Loucy (cell line): ENCODE results near the gene DUSP7.

Source experiments
- H2AFZ ChIP-seq: fragments of 200-600 bp; sonication (generic); 2 replicates; pipeline ENCODE4 v1.6.0; 2016; ENCODE audit warnings: antibody characterized with exemption, mild to moderate bottlenecking, low read length, moderate library complexity
- H3F3A ChIP-seq: fragments of 200-600 bp; 2 replicates; pipeline ENCODE4 v1.6.0; 2016; ENCODE audit warnings: antibody characterized with exemption, low read depth, mild to moderate bottlenecking
- H3K27me3 ChIP-seq: fragments of 200-600 bp; sonication (generic); 2 replicates; pipeline ENCODE4 v1.6.1; 2014; ENCODE audit warnings: low read length, mild to moderate bottlenecking; ENCODE audit not compliant: insufficient read depth, poor library complexity, severe bottlenecking
- H3K36me3 ChIP-seq: fragments of 200-600 bp; sonication (generic); 2 replicates; pipeline ENCODE4 v1.6.1; 2016; ENCODE audit warnings: low read length; ENCODE audit not compliant: insufficient read depth
- H3K4me1 ChIP-seq: fragments of 200-600 bp; sonication (generic); 2 replicates; pipeline ENCODE4 v1.5.1; 2014; ENCODE audit warnings: low read length, mild to moderate bottlenecking; ENCODE audit not compliant: insufficient read depth, poor library complexity, severe bottlenecking
- H3K4me2 ChIP-seq: fragments of 200-600 bp; sonication (generic); 2 replicates; pipeline ENCODE4 v1.6.0; 2014; ENCODE audit warnings: antibody characterized with exemption, low read length, low read depth, mild to moderate bottlenecking; ENCODE audit not compliant: poor library complexity, severe bottlenecking
- H3K4me3 ChIP-seq: fragments of 200-600 bp; sonication (generic); 2 replicates; pipeline ENCODE4 v1.5.1; 2014; ENCODE audit warnings: low read length, mild to moderate bottlenecking, mixed read lengths; ENCODE audit not compliant: poor library complexity, severe bottlenecking
- H3K79me2 ChIP-seq: fragments of 200-600 bp; sonication (generic); 2 replicates; pipeline ENCODE4 v1.6.1; 2014; ENCODE audit warnings: low read length; ENCODE audit not compliant: insufficient read depth
- H3K9ac ChIP-seq: fragments of 200-600 bp; sonication (generic); 2 replicates; pipeline ENCODE4 v1.6.0; 2014; ENCODE audit warnings: mild to moderate bottlenecking, low read depth, low read length, moderate library complexity; ENCODE audit not compliant: poor library complexity, severe bottlenecking
- H3K9me2 ChIP-seq: fragments of 200-600 bp; sonication (generic); replicated peaks from 2 replicates; pipeline ENCODE4 v1.6.1; 2016; ENCODE audit warnings: low read depth, low read length, mixed read lengths
- H3K9me3 ChIP-seq: fragments of 200-600 bp; sonication (generic); 2 replicates; pipeline ENCODE4 v1.6.1; 2014; ENCODE audit warnings: mild to moderate bottlenecking, antibody characterized with exemption, low read length, low read depth; ENCODE audit not compliant: insufficient read depth
- H4K20me1 ChIP-seq: fragments of 200-600 bp; sonication (generic); 2 replicates; pipeline ENCODE4 v1.6.0; 2014; ENCODE audit warnings: antibody characterized with exemption, low read length, mild to moderate bottlenecking; ENCODE audit not compliant: insufficient read depth, poor library complexity, severe bottlenecking
- CTCF ChIP-seq: fragments of 200-600 bp; sonication (generic); conservative IDR thresholded peaks from 2 replicates; pipeline ENCODE4 v1.5.1; 2014; ENCODE audit warnings: mild to moderate bottlenecking, antibody characterized with exemption, low read length
- EZH2phosphoT487 ChIP-seq: fragments of 200-600 bp; IDR thresholded peaks from 2 replicates; pipeline ENCODE4 v1.6.1; 2018; ENCODE audit warnings: antibody characterized with exemption, mild to moderate bottlenecking, moderate library complexity, borderline replicate concordance

The DUSP7 gene

GRCh38 chr3:52079958-52080357 lies 23.6 kb upstream of the DUSP7 start:
- H4K20me1 ChIP-seq = no peaks in the 10 kb centered on the region
- H3K36me3 ChIP-seq = peaks cover 35% of the 10 kb centered on the region; the same call in 1 of the 2 replicates
- H3K4me1 ChIP-seq = no peaks in the 10 kb centered on the region
- H3K79me2 ChIP-seq = no peaks in the 10 kb centered on the region
- no peak overlapping the region for H2AFZ ChIP-seq
- H3K9me3 ChIP-seq = no peaks in the 10 kb centered on the region
- no peak overlapping the region for H3K4me3 ChIP-seq
- TF ChIP-seq CTCF = no peak
- no peak for TF ChIP-seq EZH2phosphoT487
- H3F3A ChIP-seq = no peaks in the 10 kb centered on the region
- no peak overlapping the region for H3K4me2 ChIP-seq
- no peaks in the 10 kb centered on the region for H3K27me3 ChIP-seq
- H3K9me2 ChIP-seq = no peaks in the 10 kb centered on the region
- H3K9ac ChIP-seq = no peak overlapping the region

- Histone ChIP-seq H3K27me3 (no peaks in the 10 kb centered on the region), H3K9ac (no peak overlapping the region), H3K9me2 (no peaks in the 10 kb centered on the region), H3K36me3 (peaks cover 45% of the 10 kb centered on the region; the same call in 1 of the 2 replicates), H3F3A (no peaks in the 10 kb centered on the region), H3K4me2 (no peak overlapping the region), H2AFZ (no peak overlapping the region), H4K20me1 (no peaks in the 10 kb centered on the region), H3K9me3 (no peaks in the 10 kb centered on the region), H3K4me1 (no peaks in the 10 kb centered on the region), H3K79me2 (no peaks in the 10 kb centered on the region), H3K4me3 (no peak overlapping the region)
- TF ChIP-seq EZH2phosphoT487 = no peak
- no peak for TF ChIP-seq CTCF
These were observed 22.6 kb upstream of the DUSP7 start for GRCh38 chr3:52078781-52079560.

GRCh38 chr3:52077925-52078324 lies 21.6 kb upstream of the DUSP7 start:
- no peaks in the 10 kb centered on the region for H3K4me1 ChIP-seq
- no peak for TF ChIP-seq EZH2phosphoT487
- TF ChIP-seq CTCF = no peak
- no peak overlapping the region for H2AFZ ChIP-seq
- H3K9me2 ChIP-seq = no peaks in the 10 kb centered on the region
- H3F3A ChIP-seq = no peaks in the 10 kb centered on the region
- H3K79me2 ChIP-seq = no peaks in the 10 kb centered on the region
- no peaks in the 10 kb centered on the region for H3K9me3 ChIP-seq
- no peak overlapping the region for H3K4me2 ChIP-seq
- H3K36me3 ChIP-seq = peaks cover 42% of the 10 kb centered on the region; the same call in 1 of the 2 replicates
- no peaks in the 10 kb centered on the region for H4K20me1 ChIP-seq
- H3K27me3 ChIP-seq = no peaks in the 10 kb centered on the region
- no peak overlapping the region for H3K9ac ChIP-seq
- H3K4me3 ChIP-seq = no peak overlapping the region
